Neural cell (in vitro differentiated cells): ENCODE data around the gene CRKL. TPM values are rescaled to one million over a fixed set of nuclear protein-coding genes. Genes with fewer than 3 reads are reported as not detected.

Source experiments
- H2AFZ ChIP-seq: fragments of 200-600, 300-800 bp; sonication (generic), shearing (Covaris generic); 2 replicates; pipeline ENCODE4 v1.6.0; 2014; ENCODE audit warnings: low read depth, mild to moderate bottlenecking, antibody characterized with exemption, low read length, moderate library complexity
- H3F3A ChIP-seq: fragments of 200-600 bp; shearing (Covaris generic); 2 replicates; pipeline ENCODE4 v1.6.1; 2016; ENCODE audit warnings: mild to moderate bottlenecking, moderate library complexity, mixed read lengths, antibody characterized with exemption, low read length; ENCODE audit not compliant: insufficient read depth, poor library complexity, severe bottlenecking
- H3K27ac ChIP-seq: fragments of 200-600, 300-800 bp; sonication (generic), shearing (Covaris generic); 2 replicates; pipeline ENCODE4 v1.5.1; 2014; ENCODE audit warnings: mild to moderate bottlenecking, low read length, moderate library complexity
- H3K27me3 ChIP-seq: fragments of 300-800, 200-600 bp; sonication (generic), shearing (Covaris generic); 2 replicates; pipeline ENCODE4 v1.6.0; 2014; ENCODE audit warnings: mild to moderate bottlenecking, low read depth, low read length, moderate library complexity; ENCODE audit not compliant: insufficient read depth
- H3K36me3 ChIP-seq: fragments of 300-800, 200-600 bp; sonication (generic), shearing (Covaris generic); 2 replicates; pipeline ENCODE4 v1.5.1; 2014; ENCODE audit warnings: mild to moderate bottlenecking, antibody characterized with exemption, low read length, moderate library complexity; ENCODE audit not compliant: insufficient read depth
- H3K4me2 ChIP-seq: fragments of 300-800, 200-600 bp; sonication (generic), shearing (Covaris generic); 2 replicates; pipeline ENCODE4 v1.6.0; 2014; ENCODE audit warnings: mild to moderate bottlenecking, low read length
- H3K4me3 ChIP-seq: fragments of 300-800, 200-600 bp; sonication (generic), shearing (Covaris generic); 2 replicates; pipeline ENCODE4 v1.5.1; 2014; ENCODE audit warnings: mild to moderate bottlenecking, low read length, moderate library complexity
- H3K79me2 ChIP-seq: fragments of 200-600 bp; shearing (Covaris generic); replicated peaks from 2 replicates; pipeline ENCODE4 v1.6.0; 2014; ENCODE audit warnings: mild to moderate bottlenecking, low read length, moderate library complexity; ENCODE audit not compliant: insufficient read depth
- H3K9ac ChIP-seq: fragments of 300-800, 200-600 bp; sonication (generic), shearing (Covaris generic); 2 replicates; pipeline ENCODE4 v1.6.1; 2016; ENCODE audit warnings: mild to moderate bottlenecking, low read length, mixed read lengths
- H3K9me2 ChIP-seq: fragments of 200-600 bp; shearing (Covaris generic); 2 replicates; pipeline ENCODE4 v1.6.1; 2016; ENCODE audit warnings: mild to moderate bottlenecking, low read length, mixed read lengths; ENCODE audit not compliant: insufficient read depth
- H3K9me3 ChIP-seq: fragments of 200-600, 300-800 bp; sonication (generic), shearing (Covaris generic); 2 replicates; pipeline ENCODE4 v1.6.1; 2016; ENCODE audit warnings: mild to moderate bottlenecking, mixed run types, low read length, moderate library complexity, mixed read lengths
- H4K20me1 ChIP-seq: fragments of 200-600 bp; shearing (Covaris generic); 2 replicates; pipeline ENCODE4 v1.6.1; 2016; ENCODE audit warnings: mild to moderate bottlenecking, mixed run types; ENCODE audit not compliant: insufficient read depth
- CTCF ChIP-seq: fragments of 450-650 bp; IDR thresholded peaks from 2 replicates; pipeline ENCODE4 v1.5.1; 2014; ENCODE audit warnings: antibody characterized with exemption, mild to moderate bottlenecking, moderate library complexity; ENCODE audit not compliant: poor library complexity, severe bottlenecking
- EP300 ChIP-seq: fragments of 450-650 bp; conservative IDR thresholded peaks from 2 replicates; pipeline ENCODE4 v1.6.1; 2014; ENCODE audit warnings: antibody characterized with exemption, mild to moderate bottlenecking, moderate library complexity; ENCODE audit not compliant: poor library complexity, severe bottlenecking
- EZH2 ChIP-seq: fragments of 200-600, 300-800 bp; shearing (Covaris generic), sonication (generic); IDR thresholded peaks from 2 replicates; pipeline ENCODE4 v1.6.1; 2014; ENCODE audit warnings: antibody characterized with exemption, low read length, borderline replicate concordance, mild to moderate bottlenecking; ENCODE audit not compliant: insufficient read depth, poor library complexity, severe bottlenecking
- MXI1 ChIP-seq: fragments of 450-650 bp; conservative IDR thresholded peaks from 2 replicates; pipeline ENCODE4 v1.6.1; 2014; ENCODE audit warnings: antibody characterized with exemption, mild to moderate bottlenecking; ENCODE audit not compliant: poor library complexity, severe bottlenecking
- POLR2AphosphoS5 ChIP-seq: IDR thresholded peaks from 2 replicates; pipeline ENCODE4 v1.6.1; 2012
- RAD21 ChIP-seq: fragments of 450-650 bp; conservative IDR thresholded peaks from 2 replicates; pipeline ENCODE4 v1.6.1; 2014; ENCODE audit warnings: antibody characterized with exemption, mild to moderate bottlenecking, moderate library complexity
- REST ChIP-seq: IDR thresholded peaks from 2 replicates; pipeline ENCODE4 v1.6.1; 2012; ENCODE audit warnings: borderline replicate concordance
- SMC3 ChIP-seq: fragments of 450-650 bp; conservative IDR thresholded peaks from 2 replicates; pipeline ENCODE4 v1.6.1; 2014; ENCODE audit warnings: antibody characterized with exemption, mild to moderate bottlenecking, moderate library complexity; ENCODE audit not compliant: poor library complexity
- TAF1 ChIP-seq: IDR thresholded peaks from 2 replicates; pipeline ENCODE4 v1.6.1; 2012; ENCODE audit warnings: low read depth
- polyA plus RNA-seq: library from polyadenylated mRNA; depleted of rRNA; stranded (reverse); fragments of >200 nt; gene quantifications from 2 replicates; pipeline ENCODE4 v1.2.3, GENCODE V29; 2014

Gene CRKL
- polyA plus RNA-seq, 1 donor from 2014 or later = 46.8 TPM

GRCh38 chr22:20875296-20875695 is 41.9 kb upstream of the CRKL start:
- H3F3A ChIP-seq = no peaks in the 10 kb centered on the region
- no peaks in the 10 kb centered on the region for H3K27me3 ChIP-seq
- H3K79me2 ChIP-seq = no peaks in the 10 kb centered on the region
- no peaks in the 10 kb centered on the region for H4K20me1 ChIP-seq
- no peak overlapping the region for H3K27ac ChIP-seq
- H3K9me3 ChIP-seq = no peaks in the 10 kb centered on the region
- no peak overlapping the region for H3K4me3 ChIP-seq
- no peak for TF ChIP-seq EZH2
- TF ChIP-seq SMC3 = no peak
- no peak for TF ChIP-seq REST
- TF ChIP-seq POLR2AphosphoS5 = no peak
- TF ChIP-seq TAF1 = no peak
- TF ChIP-seq RAD21 = no peak
- no peak for TF ChIP-seq EP300
- no peak for TF ChIP-seq CTCF
- TF ChIP-seq MXI1 = no peak
- no peaks in the 10 kb centered on the region for H3K9me2 ChIP-seq
- no peak overlapping the region for H3K9ac ChIP-seq
- no peak overlapping the region for H2AFZ ChIP-seq
- H3K36me3 ChIP-seq = no peaks in the 10 kb centered on the region
- H3K4me2 ChIP-seq = no peak overlapping the region

GRCh38 chr22:20877715-20878114 is 39.5 kb upstream of the CRKL start:
- no peaks in the 10 kb centered on the region for H3K9me3 ChIP-seq
- no peak overlapping the region for H3K27ac ChIP-seq
- H3K9ac ChIP-seq = no peak overlapping the region
- H3F3A ChIP-seq = no peaks in the 10 kb centered on the region
- H2AFZ ChIP-seq = no peak overlapping the region
- no peaks in the 10 kb centered on the region for H3K79me2 ChIP-seq
- H3K4me2 ChIP-seq = no peak overlapping the region
- H3K27me3 ChIP-seq = no peaks in the 10 kb centered on the region
- H3K36me3 ChIP-seq = peaks cover 5% of the 10 kb centered on the region
- no peaks in the 10 kb centered on the region for H4K20me1 ChIP-seq
- no peak overlapping the region for H3K4me3 ChIP-seq
- H3K9me2 ChIP-seq = no peaks in the 10 kb centered on the region
- TF ChIP-seq EP300 = no peak
- TF ChIP-seq MXI1 = no peak
- no peak for TF ChIP-seq EZH2
- no peak for TF ChIP-seq POLR2AphosphoS5
- no peak for TF ChIP-seq REST
- no peak for TF ChIP-seq RAD21
- no peak for TF ChIP-seq TAF1
- TF ChIP-seq CTCF = no peak
- no peak for TF ChIP-seq SMC3
